ENCODE measurements around the gene NRK. TPM values are rescaled to one million over a fixed set of nuclear protein-coding genes. Genes with fewer than 3 reads are reported as not detected.
"Not testable (repeated sequence)": the region's sequence is repeated elsewhere in the genome, so short reads cannot be mapped to it uniquely, and the experiment has no call there.

Gene NRK
- total RNA-seq, 1 donor from 2014 or later, result 0.53 TPM

DNA sequence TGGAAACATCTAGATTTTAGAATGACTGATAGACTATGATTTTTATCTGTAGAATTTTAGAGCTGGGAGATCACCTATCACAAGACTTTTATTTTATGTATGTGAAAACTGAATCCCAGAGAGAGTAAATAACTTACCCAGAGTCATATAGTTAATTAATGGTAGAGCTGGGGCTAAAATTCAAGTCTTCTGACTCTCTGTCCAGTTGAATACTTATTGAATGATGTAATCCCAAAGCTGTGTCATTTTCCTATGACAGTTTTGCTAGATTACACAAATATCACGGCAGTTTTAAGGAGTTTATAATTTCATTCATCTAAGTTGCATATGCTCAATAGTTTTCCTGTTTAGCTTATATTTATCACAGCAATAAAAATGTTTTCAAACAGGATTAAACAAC, 6.7 kb downstream of the NRK start:
- no peaks in the 10 kb centered on the region for H3K36me3 ChIP-seq
- TF ChIP-seq, protein P1, sequence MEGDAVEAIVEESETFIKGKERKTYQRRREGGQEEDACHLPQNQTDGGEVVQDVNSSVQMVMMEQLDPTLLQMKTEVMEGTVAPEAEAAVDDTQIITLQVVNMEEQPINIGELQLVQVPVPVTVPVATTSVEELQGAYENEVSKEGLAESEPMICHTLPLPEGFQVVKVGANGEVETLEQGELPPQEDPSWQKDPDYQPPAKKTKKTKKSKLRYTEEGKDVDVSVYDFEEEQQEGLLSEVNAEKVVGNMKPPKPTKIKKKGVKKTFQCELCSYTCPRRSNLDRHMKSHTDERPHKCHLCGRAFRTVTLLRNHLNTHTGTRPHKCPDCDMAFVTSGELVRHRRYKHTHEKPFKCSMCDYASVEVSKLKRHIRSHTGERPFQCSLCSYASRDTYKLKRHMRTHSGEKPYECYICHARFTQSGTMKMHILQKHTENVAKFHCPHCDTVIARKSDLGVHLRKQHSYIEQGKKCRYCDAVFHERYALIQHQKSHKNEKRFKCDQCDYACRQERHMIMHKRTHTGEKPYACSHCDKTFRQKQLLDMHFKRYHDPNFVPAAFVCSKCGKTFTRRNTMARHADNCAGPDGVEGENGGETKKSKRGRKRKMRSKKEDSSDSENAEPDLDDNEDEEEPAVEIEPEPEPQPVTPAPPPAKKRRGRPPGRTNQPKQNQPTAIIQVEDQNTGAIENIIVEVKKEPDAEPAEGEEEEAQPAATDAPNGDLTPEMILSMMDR (IDR thresholded peaks at IDR 0.05), result no peak
- H3K27ac ChIP-seq, result no peak overlapping the region
- no peak for DNase-seq
- H3K9me3 ChIP-seq, result no peaks in the 10 kb centered on the region
- H3K27me3 ChIP-seq (ENCODE audit: low read depth), result no peaks in the 10 kb centered on the region
- H3K4me1 ChIP-seq, result no peaks in the 10 kb centered on the region
- ATAC-seq, result no peak
- intact Hi-C loops (cut with DNase I), result no loop called here
- H3K4me3 ChIP-seq, result no peak overlapping the region

DNA sequence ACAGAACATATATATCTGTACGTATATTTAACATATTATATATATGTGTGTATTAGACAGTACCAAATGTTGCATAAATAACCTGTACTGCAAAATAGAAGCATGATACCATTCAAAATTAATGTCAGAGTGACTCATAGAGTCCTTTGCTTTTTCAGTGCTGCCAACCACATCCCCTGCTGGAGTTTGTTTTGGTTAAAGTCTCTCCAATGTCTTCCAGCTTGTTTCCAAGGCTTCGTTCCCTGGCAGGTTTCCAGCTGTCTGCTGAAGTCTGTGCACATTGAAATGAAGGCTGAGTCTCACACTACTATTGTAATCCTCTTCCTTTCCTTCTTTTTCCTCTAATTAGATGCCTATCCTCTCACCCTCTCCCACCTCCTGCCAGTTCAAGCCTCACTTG, 14.9 kb downstream of the NRK start:
- H3K9me3 ChIP-seq, result no peaks in the 10 kb centered on the region
- no peaks in the 10 kb centered on the region for H3K36me3 ChIP-seq
- no peak overlapping the region for H3K4me3 ChIP-seq
- H3K27ac ChIP-seq, result no peak overlapping the region
- intact Hi-C loops (cut with DNase I), result no loop called here
- no peak for DNase-seq
- TF ChIP-seq, protein P1 (IDR thresholded peaks at IDR 0.05), result no peak
- H3K4me1 ChIP-seq, result no peaks in the 10 kb centered on the region
- no peaks in the 10 kb centered on the region for H3K27me3 ChIP-seq (ENCODE audit: low read depth)
- ATAC-seq, result no peak

DNA sequence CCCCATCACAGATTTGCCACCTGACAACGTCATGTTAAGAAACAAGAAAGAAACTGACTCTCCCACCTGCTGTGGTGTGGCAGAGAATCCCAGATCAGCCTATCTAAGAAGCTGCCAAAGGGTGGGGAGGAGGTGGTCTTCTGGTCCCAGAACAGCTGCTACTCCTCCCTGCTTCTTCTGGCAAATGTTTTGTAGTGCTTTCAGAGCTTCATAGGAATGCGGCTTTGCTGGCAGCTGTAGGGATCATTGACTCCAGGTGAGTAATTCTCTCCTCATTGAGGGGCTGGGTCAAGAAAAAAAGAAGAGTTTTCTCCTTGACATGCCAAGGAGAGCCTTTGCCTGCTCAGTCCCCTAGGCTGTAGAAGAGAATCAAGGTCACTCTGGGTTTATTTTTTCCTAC, 23.3 kb downstream of the NRK start:
- no peak overlapping the region for H3K27ac ChIP-seq
- TF ChIP-seq, protein P1 (IDR thresholded peaks at IDR 0.05), result no peak
- no peak for DNase-seq
- H3K4me3 ChIP-seq, result no peak overlapping the region
- H3K4me1 ChIP-seq, result no peaks in the 10 kb centered on the region
- intact Hi-C loops (cut with DNase I), result no loop called here
- H3K36me3 ChIP-seq, result no peaks in the 10 kb centered on the region
- H3K27me3 ChIP-seq (ENCODE audit: low read depth), result no peaks in the 10 kb centered on the region
- no peaks in the 10 kb centered on the region for H3K9me3 ChIP-seq
- ATAC-seq, result no peak

DNA sequence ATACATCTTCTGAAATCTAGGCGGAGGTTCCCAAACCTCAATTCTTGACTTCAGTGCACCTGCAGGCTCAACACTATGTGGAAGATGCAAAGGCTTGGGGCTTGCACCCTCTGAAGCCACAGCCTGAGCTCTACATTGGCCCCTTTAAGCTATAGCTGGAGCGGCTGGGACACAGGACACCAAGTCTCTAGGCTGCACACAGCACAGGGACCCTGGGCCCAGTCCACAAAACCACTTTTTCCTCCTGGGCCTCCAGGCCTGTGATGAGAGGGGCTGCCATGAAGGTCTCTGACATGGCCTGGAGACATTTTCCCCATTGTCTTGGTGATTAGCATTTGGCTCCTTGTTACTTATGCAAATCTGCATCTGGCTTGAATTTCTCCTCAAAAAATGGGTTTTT, 27.8 kb downstream of the NRK start:
- H3K4me3 ChIP-seq; H3K36me3 ChIP-seq; H3K27me3 ChIP-seq (ENCODE audit: low read depth); DNase-seq; H3K4me1 ChIP-seq; H3K27ac ChIP-seq; H3K9me3 ChIP-seq; intact Hi-C loops (cut with DNase I); ATAC-seq: not testable (repeated sequence)

DNA sequence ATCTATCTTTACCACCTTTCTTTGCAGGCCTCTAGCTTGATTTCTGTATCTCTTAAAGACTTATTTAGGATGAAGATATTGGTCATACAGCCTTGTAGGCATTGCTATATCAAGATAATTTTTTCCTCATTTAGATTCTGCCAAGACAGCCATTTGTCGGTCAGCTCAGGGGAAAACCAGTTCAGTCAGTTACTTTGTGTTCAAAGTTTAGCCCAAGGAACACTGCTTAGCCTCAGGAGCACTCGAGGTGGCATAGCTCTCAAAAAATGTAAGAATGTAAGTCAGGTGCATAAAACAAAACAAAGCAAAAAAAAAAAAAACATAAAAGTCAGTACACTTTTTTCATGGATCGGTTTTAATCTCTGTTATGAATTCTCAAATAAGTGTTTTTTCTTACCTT, 43.4 kb downstream of the NRK start:
- no peak overlapping the region for H3K4me3 ChIP-seq
- no peak for ATAC-seq
- H3K27ac ChIP-seq, result no peak overlapping the region
- H3K36me3 ChIP-seq, result no peaks in the 10 kb centered on the region
- no peaks in the 10 kb centered on the region for H3K4me1 ChIP-seq
- intact Hi-C loops (cut with DNase I), result no loop called here
- DNase-seq, result no peak
- H3K27me3 ChIP-seq (ENCODE audit: low read depth), result no peaks in the 10 kb centered on the region
- H3K9me3 ChIP-seq, result no peaks in the 10 kb centered on the region
- TF ChIP-seq, protein P1 (IDR thresholded peaks at IDR 0.05), result no peak

DNA sequence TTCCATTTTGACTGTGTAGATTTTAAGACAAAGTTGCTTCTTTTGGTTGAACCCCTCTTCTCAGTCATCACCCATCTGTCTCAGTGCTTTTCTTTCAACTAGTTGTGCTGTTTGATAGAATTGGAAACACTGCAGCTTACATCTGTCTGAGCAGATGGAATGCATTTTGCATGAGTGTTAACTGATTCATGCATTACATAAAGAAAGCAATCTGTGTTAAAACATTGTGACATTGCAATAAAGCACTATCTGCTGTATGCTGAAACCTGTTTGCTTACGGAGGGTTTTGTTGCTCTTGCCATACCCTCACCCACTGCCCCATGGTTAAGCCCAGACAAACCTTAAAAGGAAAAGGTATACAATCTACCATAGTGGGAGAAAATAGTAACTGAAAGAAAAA, 47.4 kb downstream of the NRK start:
- Histone ChIP-seq H3K4me3 (no peak overlapping the region), H3K27ac (no peak overlapping the region), H3K9me3 (no peaks in the 10 kb centered on the region), H3K27me3 (ENCODE audit: low read depth) (no peaks in the 10 kb centered on the region), H3K4me1 (no peaks in the 10 kb centered on the region), H3K36me3 (no peaks in the 10 kb centered on the region)
- ATAC-seq (no peak), DNase-seq (no peak)
- TF ChIP-seq, protein P1 (IDR thresholded peaks at IDR 0.05), result no peak
- intact Hi-C loops (cut with DNase I), result no loop called here

All from lower lobe of right lung (tissue), 2 donors.